Hematopoietic multipotent progenitor cell treated with erythropoietin and hydrocortisone succinate and interleukin-3 and kit ligand, for 15 days (in vitro differentiated cells): Measurements from ENCODE around the gene MAGEB1.

ENCODE experiments used
- DNase-seq: peaks from one replicate; pipeline ENCODE4 v3.0.0-alpha.2; 2015; ENCODE audit warnings: low spot score

Gene MAGEB1, protein sequence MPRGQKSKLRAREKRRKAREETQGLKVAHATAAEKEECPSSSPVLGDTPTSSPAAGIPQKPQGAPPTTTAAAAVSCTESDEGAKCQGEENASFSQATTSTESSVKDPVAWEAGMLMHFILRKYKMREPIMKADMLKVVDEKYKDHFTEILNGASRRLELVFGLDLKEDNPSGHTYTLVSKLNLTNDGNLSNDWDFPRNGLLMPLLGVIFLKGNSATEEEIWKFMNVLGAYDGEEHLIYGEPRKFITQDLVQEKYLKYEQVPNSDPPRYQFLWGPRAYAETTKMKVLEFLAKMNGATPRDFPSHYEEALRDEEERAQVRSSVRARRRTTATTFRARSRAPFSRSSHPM

DNA sequence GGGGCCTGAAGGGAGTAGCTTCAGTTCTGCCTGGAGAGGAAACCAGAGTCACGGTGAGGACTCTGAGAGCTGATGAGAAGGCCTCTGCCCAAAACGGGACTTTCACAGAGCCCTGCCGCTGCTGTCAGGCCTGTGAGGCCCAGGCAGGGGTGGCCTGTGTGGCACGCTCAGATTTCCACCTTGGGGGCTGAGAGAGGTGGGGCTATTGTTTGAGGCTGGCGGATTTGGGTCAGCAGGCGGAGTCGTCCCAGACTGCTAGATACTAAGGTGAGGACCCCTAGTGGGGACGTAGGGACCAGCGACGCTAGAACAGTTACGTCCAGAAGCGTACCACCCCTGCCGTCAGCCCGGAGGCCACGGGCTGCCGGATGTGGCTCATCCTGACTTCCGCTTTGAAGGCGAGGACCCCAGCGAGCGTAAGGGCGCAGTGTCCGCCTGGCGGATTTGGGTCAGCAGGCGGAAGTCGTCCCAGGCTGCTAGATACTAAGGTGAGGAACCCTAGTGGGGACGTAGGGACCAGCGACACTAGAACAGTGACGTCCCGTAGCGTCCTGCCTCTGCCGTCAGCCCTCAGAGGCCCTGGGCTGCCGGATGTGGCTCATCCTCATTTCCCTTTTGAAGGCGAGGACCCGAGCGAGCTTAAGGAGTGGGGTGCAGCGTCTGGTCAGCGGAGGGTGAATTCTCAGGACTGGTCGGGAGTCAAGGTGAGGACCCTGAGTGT is at the start of gene MAGEB1:
Gene MAGEB1 (plus strand): TSS at position 378 of the 721 bp plus-strand sequence. CDS start 3,348 bp downstream, outside the sequence.
- no peak for DNase-seq

DNA sequence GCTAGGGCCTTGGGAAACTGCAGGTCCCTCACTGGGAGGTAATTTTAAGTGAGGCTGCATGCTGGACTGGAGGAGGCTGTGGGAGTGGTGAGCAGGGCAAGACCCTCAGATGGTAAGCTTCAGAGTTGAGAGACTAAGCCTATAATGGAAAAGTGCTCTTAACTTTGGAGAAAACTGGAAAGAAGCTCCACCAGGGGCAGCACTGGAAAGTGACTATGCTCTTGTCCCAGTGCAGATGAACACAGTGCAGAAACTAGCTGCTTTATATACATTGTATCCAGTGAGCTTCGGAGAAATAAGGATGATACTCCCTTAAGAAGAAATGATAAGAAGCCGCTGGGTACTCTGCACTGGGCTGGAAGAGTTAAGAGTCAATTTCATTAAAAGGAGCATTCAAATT is 34.8 kb upstream of the MAGEB1 start:
- no peak for DNase-seq

DNA sequence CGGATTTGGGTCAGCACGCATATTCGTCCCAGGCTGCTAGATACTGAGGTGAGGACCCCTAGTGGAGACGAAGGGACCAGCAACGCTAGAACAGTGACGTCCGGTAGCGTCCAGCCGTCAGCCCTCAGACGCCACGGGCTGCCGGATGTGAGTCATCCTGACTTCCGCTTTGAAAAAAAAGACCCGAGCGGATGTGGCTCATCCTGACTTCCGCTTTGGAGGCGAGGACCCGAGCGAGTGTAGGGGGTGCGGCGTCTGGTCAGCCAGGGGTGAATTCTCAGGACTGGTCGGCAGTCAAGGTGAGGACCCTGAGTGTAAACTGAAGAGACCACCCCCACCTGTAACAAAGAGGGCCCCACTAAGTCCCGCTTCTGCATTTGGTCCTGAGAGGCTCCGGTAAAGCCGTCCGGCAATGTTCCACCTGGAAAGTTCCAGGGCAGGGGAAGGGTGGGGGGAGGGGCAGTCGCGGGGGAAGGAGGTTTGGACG is 31.5 kb upstream of the MAGEB1 start, which contains the start of gene MAGEB2:
Gene MAGEB2 (plus strand): TSS at position 207 of the 487 bp plus-strand sequence. CDS start 3,018 bp downstream, outside the sequence.
- DNase-seq, result no peak

DNA sequence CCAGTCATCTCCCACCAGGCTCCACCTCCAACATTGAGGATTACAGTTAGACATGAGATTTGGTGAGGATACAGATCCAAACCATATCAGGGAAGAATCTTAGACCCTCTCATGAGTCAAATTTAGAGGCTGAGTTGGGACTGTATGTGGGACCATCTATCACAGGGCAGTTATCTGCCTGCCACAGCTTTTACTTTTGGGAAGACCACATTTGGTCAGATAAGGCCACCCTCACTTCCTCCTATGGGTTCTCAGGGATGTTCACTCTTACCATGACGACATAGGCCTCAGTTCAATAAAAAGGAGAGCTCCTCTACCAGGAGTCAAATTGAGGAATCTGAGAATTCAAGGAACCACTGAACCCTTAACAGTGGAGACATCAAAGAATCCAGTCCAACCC is 29.5 kb upstream of the MAGEB1 start:
- no peak for DNase-seq

DNA sequence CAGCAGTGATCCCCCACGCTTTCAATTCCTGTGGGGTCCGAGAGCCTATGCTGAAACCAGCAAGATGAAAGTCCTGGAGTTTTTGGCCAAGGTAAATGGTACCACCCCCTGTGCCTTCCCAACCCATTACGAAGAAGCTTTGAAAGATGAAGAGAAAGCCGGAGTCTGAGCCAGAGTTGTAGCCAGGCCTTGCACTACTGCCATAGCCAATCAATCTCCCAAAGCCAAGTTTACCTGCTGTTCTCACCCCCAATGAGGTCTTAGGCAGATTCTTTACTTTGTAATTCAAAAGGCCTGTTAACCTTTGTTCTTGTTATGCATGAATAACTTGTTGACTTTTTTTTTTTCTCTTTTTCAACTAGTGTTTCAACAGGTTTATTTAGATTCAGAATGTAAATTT is 27.6 kb upstream of the MAGEB1 start:
- DNase-seq, result no peak

DNA sequence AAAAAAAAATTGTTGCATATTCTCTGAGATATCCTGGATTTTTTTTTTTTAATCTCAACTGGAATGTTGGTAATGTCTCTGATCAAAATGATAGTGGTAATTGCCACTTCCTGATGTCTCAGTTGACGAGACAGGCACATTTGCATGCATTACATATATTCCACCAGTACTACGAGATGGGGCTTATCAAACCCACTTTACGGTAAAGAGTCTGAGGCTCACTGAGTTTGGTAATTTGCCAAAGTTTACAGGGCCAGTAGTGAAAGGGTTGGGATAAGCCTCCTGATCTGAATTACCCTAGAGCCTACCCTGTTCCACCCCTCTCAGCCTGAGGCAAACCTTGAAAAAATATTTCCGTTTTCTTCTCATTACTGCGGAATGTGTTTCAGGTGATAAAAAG is 26.3 kb upstream of the MAGEB1 start:
- no peak for DNase-seq

DNA sequence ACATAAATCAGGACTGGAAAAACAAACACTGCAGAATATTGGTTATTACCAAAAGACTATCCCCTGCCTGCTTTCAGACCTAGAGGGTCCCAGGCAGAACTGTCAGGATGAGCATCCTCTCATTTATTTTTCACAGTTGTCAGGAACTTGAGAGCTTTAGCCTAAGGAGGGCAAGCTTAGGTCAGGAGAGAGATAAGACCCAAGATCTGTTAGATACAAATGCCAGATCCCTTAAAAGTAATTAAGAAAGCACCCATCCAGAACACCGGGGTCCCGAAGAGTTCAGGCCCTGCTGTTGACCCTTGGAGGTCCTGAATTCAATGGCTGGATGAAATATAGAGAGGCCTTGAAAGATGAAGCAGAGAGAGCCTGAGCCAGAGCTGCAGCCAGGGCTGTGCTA is 22.4 kb upstream of the MAGEB1 start:
- DNase-seq, result no peak

DNA sequence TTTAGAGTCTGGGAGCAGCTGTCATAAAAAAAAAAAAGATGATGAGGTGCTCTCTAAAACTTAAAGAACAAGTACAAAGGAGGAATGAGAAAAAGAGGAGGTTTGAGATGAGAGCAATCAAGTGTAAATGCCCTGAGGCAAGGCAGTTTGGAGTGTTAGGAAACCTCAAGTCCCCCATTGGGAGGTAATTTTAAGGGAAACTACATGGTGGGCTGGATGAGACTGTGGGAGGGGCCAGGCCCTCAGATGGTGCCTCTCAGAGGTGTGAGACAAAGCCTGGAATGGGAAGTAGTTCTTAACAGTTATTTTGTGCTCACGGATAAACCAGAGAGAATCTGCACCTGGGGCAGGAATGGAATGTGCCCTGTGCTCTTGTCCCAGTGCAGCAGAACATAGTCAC is 18.4 kb upstream of the MAGEB1 start:
- no peak for DNase-seq

DNA sequence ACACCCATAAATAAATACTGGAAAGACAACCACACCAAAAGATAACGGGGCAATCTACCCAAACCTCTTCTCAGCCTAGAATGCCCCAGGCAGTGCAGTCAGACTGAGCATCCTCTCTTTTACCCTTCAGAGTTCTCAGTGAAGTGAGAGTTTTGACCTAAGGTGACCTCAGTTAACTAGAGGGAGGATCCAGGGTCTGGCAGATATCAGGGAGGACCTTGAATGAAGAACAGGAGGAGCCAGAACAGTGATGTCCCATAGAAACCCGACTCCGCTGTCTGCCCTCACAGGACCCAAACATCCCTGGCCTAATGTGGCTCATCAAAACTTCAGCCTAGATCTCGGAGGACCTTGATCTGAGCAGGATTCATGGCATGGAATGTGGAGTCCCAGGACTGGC is 16.6 kb upstream of the MAGEB1 start, which contains the start of gene MAGEB3:
Gene MAGEB3 (plus strand): TSS at position 263 of the 400 bp plus-strand sequence. CDS start 5,268 bp downstream, outside the sequence.
- DNase-seq, result no peak

DNA sequence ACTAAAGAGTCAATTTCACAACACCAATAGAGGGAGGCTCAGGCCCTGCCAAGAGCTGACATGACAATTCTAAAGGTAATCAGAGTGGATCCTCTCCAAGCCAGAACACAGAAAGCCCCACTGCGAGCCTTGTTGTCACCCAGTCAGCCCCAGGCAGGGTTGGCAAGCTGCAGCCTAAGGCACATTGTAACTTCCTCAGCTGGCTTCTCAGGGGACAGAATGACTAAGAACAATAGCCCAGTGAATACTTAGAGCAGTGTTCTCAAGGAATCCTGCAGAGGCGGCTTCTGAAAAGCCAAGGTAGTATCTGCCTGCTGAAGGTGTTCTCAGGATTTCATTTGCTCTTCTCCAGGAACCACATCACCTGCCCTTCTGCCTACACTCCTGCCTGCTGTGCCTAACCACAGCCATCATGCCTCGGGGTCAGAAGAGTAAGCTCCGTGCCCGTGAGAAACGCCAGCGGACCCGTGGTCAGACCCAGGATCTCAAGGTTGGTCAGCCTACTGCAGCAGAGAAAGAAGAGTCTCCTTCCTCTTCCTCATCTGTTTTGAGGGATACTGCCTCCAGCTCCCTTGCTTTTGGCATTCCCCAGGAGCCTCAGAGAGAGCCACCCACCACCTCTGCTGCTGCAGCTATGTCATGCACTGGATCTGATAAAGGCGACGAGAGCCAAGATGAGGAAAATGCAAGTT is 5.1 kb upstream of the MAGEB1 start, which contains the start of gene MAGEB4:
Gene MAGEB4 (plus strand): TSS at position 277 of the 692 bp plus-strand sequence. CDS start 136 bp downstream, at position 413.
- DNase-seq, result no peak

DNA sequence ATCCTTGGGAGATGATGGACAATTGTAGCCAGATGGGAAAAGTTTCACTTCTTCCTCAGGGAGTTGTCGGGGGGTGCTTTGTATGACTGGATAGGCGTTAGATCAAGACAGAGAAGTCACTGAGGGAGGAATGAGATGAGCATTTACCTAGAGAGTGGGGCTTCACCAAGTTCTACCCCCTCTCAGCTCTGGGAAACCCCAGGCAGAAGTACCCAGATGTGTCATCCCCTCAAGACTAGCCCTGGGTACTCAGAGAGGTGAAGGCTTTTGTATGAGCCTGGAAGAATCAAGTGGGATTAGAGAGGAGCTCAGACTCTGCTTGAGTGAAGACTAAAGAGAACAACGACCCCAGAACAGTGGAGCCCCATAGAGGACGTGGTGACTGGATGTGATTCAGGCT is 1.9 kb downstream of the MAGEB1 start:
- no peak for DNase-seq

DNA sequence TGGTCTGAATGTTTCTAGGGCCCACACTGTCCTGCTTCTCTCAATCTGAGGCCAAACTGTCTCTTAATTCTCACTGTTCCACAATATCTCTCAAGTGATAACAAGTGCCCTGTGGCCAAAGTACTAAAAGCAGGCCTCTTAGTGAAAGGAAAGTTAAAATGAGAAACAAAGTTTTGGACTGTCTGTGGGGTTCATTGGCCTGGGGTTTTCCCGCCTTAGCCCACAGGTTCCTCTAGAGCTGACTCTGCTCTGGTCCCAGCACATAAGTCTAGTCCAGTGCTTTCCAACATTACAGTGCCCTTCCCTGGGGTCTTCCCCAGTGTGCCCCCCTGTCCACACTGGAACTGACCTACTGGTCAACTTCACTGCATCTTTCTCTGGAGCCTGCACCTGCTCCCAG is 6.3 kb downstream of the MAGEB1 start:
- no peak for DNase-seq

DNA sequence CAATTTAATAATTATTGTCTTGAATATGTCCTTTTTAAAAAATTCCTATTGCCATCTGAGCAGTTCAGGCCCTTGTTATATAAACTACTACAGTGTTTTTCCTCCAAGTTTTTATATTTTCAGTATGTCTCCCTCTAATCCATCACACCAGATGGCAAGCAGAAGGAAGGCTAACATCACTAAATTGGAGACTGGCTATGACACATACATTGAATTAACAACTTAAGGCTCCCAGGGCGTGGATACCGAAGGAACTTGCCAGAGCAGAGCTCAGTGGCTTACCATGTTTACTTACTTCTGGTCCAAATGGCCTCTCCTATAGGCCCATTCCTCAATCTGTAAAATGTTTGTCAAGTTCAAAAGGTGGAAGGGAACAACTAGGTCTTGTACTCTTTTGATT is 13.0 kb downstream of the MAGEB1 start:
- DNase-seq, result no peak

DNA sequence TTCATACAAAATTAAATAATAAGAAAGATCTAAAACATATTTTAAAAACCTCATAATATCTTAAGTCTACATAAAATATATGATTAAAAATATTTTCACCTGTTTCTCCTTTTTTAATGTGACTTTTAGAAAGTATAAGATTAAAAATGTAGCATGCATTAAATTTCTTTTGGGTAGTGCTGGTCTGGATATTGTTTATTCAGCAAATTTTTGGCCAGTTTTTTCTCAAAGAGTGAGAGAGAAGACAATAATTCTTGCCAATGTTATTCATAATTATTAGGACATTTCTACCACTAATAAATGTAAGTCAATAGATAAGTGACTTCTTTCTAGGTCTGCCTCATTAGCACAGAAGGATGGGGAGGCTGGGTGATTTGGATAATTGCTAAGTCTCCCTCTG is 14.1 kb downstream of the MAGEB1 start:
- DNase-seq, result no peak

DNA sequence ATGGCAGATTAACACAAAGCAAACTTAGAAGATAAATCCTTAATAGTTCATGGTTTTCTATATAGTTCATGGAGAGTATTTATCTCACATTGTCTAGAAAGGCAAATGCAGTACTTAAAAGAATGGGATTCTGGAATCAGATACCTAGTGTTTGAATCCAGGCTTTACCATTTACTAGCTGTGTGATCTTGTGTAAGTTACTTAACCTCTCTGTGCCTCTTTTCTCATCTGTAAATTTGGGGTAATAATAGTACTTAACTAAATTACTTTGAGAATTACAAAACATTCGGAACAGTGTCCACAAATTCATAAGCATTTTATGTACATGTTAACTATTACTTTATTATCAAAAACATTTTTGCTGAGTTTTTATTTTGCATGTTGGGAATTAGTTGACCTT is 15.8 kb downstream of the MAGEB1 start:
- DNase-seq, result no peak

DNA sequence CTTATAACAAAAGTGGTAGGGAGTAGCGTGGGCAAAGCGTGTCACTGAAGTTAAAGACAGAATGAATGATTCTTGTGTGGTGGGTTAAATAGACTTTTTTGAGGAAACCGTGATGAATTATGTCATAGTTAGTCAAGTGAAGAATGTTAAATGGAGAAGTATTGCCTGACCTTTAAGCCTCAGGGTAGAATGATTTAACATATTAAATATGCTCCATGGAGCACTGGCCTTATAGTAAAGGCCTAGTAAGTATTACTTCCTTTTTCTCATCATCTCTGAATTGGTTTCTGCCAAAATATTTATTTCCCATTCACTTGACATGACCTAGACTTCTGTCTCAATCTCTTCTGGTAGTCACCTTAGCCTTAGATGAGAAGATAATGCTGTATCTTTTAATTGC is 23.7 kb downstream of the MAGEB1 start:
- no peak for DNase-seq

DNA sequence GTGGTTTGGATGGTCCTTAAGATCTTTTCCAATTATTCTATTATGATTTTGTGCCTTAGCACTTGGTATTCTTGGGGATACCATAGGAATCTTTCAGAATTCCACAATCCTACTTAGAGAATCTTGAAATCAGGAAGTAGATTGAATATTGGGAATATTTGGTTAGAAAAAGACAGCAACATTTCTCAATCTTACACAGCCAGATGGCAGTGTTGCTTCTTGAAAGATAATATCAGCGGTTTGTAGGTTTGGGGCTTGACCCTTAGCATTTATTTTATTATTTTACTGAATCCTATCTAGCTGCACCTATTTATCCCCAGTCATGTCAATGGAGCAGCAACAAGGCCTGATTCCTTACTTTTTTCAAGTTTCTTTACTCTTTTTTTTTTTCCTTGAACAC is 28.6 kb downstream of the MAGEB1 start:
- no peak for DNase-seq

DNA sequence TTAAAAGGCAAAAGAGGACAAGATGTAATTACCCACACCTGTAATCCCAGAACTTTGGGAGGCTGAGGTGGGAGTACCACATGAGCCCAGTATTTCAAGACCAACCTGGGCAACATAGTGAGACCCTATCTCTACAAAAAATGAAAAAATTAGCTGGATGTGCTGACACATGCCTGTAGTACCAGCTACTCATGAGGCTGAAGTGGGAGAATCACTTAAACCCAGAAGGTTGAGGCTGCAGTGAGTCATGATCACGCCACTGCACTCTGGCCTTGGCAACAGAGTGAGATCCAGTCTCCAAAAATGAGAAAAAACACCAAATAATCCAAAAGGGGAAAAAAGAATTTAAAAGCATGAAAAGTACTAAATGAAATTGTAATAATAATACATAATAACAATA is 31.4 kb downstream of the MAGEB1 start:
- no peak for DNase-seq

DNA sequence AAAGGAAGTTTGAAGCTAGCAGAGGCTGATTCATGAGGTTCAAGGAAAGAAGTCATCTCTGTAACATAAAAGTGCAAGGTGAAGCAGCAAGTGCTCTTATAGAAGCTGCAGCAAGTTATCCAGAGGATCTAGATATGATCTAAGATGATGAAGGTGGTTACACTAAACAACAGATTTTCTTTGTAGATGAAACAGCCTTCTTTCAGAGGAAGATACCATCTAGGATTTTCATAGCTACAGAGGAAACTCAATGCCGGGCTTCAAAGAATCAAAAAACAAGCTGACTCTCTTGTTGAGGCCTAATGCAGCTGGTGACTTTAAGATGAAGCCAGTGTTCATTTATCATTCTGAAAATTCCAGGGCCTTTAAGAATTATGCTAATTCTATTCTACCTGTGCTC is 33.5 kb downstream of the MAGEB1 start:
- no peak for DNase-seq

DNA sequence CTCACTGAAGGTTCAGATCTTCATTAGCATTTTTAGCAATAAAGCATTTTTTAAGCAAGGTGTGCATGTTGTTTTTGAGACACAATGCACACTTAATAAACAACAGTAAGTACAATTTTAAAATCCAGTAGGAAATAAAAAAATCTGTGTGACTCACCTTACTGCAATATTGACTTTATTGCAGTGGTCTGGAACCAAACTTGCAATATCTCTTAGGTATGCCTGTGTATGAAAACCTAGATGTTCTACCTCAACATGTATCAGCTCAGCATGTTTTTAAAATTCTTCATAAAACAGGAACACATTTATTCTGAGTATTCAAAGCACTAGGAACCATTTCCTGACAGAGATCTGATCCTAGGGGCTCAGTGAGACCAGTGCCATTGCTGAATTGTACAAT is 35.6 kb downstream of the MAGEB1 start:
- DNase-seq, result no peak

DNA sequence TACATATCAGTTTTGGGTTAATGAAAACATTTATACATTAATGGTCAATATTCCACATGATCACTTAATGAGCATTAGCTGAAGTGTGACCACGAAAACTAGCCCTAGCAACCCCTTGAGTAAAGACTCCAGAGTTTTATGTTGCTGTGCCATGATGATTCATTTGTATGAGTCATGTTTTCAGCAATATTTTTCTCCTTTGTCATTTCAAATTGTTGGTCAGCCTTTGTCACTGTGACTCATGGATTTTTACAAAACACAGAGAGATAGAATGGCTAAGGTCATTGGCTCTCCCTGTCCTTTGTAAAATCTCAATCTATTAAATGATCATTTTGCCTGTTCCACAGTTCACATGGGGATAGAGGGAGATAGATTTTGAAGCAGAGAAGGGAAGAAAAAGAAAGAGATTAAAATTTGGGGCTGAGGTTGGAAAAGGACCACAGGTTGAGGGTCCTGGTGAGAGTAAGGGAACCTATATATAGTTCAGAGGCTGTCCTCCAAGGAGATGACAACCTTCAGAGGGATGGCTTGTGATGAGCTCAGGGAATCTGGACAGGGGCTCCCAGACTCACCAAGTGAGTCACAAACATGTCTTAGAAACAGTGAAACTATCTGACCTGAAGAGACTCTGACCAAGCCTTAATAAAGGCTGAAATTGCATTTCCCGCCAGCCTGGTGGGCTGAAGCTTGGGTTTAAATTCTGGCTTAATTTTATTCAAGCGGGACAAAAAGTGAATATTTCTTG is 36.7 kb downstream of the MAGEB1 start:
- DNase-seq, result no peak
